HG02981 (cell line): Measurements from ENCODE around the gene TEKTIP1.
"Not testable (repeated sequence)": the region's sequence is repeated elsewhere in the genome, so short reads cannot be mapped to it uniquely, and the experiment has no call there.

ENCODE experiments used
- ATAC-seq: cut with Tn5 transposase; IDR thresholded peaks from one replicate; pipeline ENCODE4 v1.9.1; 2021; ENCODE audit warnings: mild to moderate bottlenecking, moderate library complexity; ENCODE audit not compliant: unreplicated experiment

TEKTIP1 gene

GRCh38 chr19:3507371-3508120 lies 31.4 kb upstream of the TEKTIP1 start:
- no peak for ATAC-seq

GRCh38 chr19:3508121-3508661 lies 30.8 kb upstream of the TEKTIP1 start:
- ATAC-seq: not testable (repeated sequence)

- ATAC-seq: no peak
These were observed 30.0 kb upstream of the TEKTIP1 start for GRCh38 chr19:3508771-3509535.

GRCh38 chr19:3509566-3509989 lies 29.4 kb upstream of the TEKTIP1 start:
- ATAC-seq: no peak

GRCh38 chr19:3510727-3511126 lies 28.2 kb upstream of the TEKTIP1 start:
- no peak for ATAC-seq

- no peak for ATAC-seq
These were observed 27.3 kb upstream of the TEKTIP1 start for GRCh38 chr19:3511506-3512251.

GRCh38 chr19:3512562-3513228 lies 26.3 kb upstream of the TEKTIP1 start:
- ATAC-seq: no peak

- ATAC-seq: no peak
These were observed 25.5 kb upstream of the TEKTIP1 start for GRCh38 chr19:3513229-3514140.

- ATAC-seq: no peak
These were observed 24.0 kb upstream of the TEKTIP1 start for GRCh38 chr19:3514930-3515329.

- ATAC-seq: no peak
These were observed 23.0 kb upstream of the TEKTIP1 start for GRCh38 chr19:3515891-3516422.

- ATAC-seq: no peak
These were observed 22.2 kb upstream of the TEKTIP1 start for GRCh38 chr19:3516675-3517207.

- ATAC-seq: no peak
These were observed 21.3 kb upstream of the TEKTIP1 start for GRCh38 chr19:3517638-3518037.

GRCh38 chr19:3518255-3518654 lies 20.7 kb upstream of the TEKTIP1 start:
- no peak for ATAC-seq

- ATAC-seq: no peak
These were observed 20.3 kb upstream of the TEKTIP1 start for GRCh38 chr19:3518659-3519058.

- ATAC-seq: no peak
These were observed 19.8 kb upstream of the TEKTIP1 start for GRCh38 chr19:3519126-3519525.

GRCh38 chr19:3520166-3521103 lies 18.5 kb upstream of the TEKTIP1 start:
- ATAC-seq: no peak

- no peak for ATAC-seq
These were observed 17.9 kb upstream of the TEKTIP1 start for GRCh38 chr19:3521104-3521445.
